ENCODE measurements around the gene ARHGAP15.

Gene ARHGAP15

GRCh38 chr2:143176606-143177005 lies 47.4 kb downstream of the ARHGAP15 start:
- DNase-seq = no peak

GRCh38 chr2:143177096-143177786 lies 48.0 kb downstream of the ARHGAP15 start:
- DNase-seq = no peak

GRCh38 chr2:143181494-143181893 lies 52.3 kb downstream of the ARHGAP15 start:
- no peak for DNase-seq

GRCh38 chr2:143182649-143183048 lies 53.4 kb downstream of the ARHGAP15 start:
- DNase-seq = no peak

- DNase-seq = no peak
Observed at GRCh38 chr2:143183804-143184463, 54.7 kb downstream of the ARHGAP15 start.

GRCh38 chr2:143186876-143187275 lies 57.7 kb downstream of the ARHGAP15 start:
- no peak for DNase-seq

- no peak for DNase-seq
Observed at GRCh38 chr2:143190431-143190830, 61.2 kb downstream of the ARHGAP15 start.

- DNase-seq = no peak
Observed at GRCh38 chr2:143192106-143192505, 62.9 kb downstream of the ARHGAP15 start.

GRCh38 chr2:143192716-143193115 lies 63.5 kb downstream of the ARHGAP15 start:
- DNase-seq = no peak

- no peak for DNase-seq
Observed at GRCh38 chr2:143193121-143193520, 63.9 kb downstream of the ARHGAP15 start.

- DNase-seq = no peak
Observed at GRCh38 chr2:143195511-143195910, 66.3 kb downstream of the ARHGAP15 start.

- DNase-seq = no peak
Observed at GRCh38 chr2:143204062-143204461, 74.8 kb downstream of the ARHGAP15 start.

- no peak for DNase-seq
Observed at GRCh38 chr2:143205106-143205764, 76.0 kb downstream of the ARHGAP15 start.

GRCh38 chr2:143209570-143210445 lies 80.6 kb downstream of the ARHGAP15 start:
- DNase-seq = no peak

GRCh38 chr2:143210446-143210819 lies 81.2 kb downstream of the ARHGAP15 start:
- no peak for DNase-seq

- DNase-seq = no peak
Observed at GRCh38 chr2:143217512-143218115, 88.4 kb downstream of the ARHGAP15 start.

GRCh38 chr2:143218621-143219020 lies 89.4 kb downstream of the ARHGAP15 start:
- DNase-seq = no peak

GRCh38 chr2:143219266-143219665 lies 90.0 kb downstream of the ARHGAP15 start:
- DNase-seq = no peak

- no peak for DNase-seq
Observed at GRCh38 chr2:143223556-143223955, 94.3 kb downstream of the ARHGAP15 start.

GRCh38 chr2:143225931-143226330 lies 96.7 kb downstream of the ARHGAP15 start:
- DNase-seq = no peak

- no peak for DNase-seq
Observed at GRCh38 chr2:143226714-143227541, 97.7 kb downstream of the ARHGAP15 start.

- no peak for DNase-seq
Observed at GRCh38 chr2:143229411-143229810, 100.2 kb downstream of the ARHGAP15 start.

Data from activated T-cell treated with anti-CD3 and anti-CD28 coated beads, Interleukin-2, amount 50 U/mL, for 1 hour (primary cell).